Measurements from ENCODE around the gene POU6F2. TPM values are rescaled to one million over a fixed set of nuclear protein-coding genes. Genes with fewer than 3 reads are reported as not detected.

Gene POU6F2
- total RNA-seq, 1 experiment from 2014 or later, result 0.27 TPM

DNA sequence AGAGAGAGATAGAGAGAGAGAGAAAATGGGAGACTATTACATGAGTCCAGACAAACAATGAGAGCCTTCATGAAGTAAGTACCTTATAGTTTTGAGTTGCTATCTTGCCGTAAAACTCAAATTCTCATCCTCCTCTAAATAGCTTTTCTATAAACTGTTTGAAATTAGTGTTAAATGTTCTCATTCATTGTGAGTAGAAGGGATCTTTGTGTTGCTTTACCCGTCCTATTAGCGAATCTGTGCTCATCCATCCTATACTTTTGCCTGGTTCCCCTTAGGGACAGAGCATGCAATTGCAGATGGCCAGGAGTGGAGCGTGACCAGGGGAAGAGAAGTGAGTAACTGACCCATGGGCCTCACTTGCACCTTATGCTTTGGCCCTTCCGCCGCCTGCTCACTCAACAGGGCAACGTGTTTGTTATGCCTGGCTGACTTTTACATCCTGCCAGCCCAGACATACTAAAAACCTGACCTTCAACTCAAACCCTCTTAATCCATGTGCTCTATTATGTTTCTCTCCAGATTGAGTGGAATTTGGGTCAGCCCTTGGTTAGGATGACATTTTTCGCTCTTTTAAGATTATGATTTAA is 344.3 kb downstream of the POU6F2 start:
- no peaks in the 10 kb centered on the region for H3K9me2 ChIP-seq (ENCODE audit: insufficient read depth)
- ATAC-seq, result no peak
- H3K79me2 ChIP-seq (ENCODE audit: insufficient read depth, low read length), result no peaks in the 10 kb centered on the region
- DNase-seq (ENCODE audit: low read depth, low spot score), result no peak
- H3K9me3 ChIP-seq (ENCODE audit: control insufficient read depth in 1 of 2, insufficient read depth in 1 of 2, low read depth in 1 of 2, low read length in 2 of 2), result no peaks in the 10 kb centered on the region
- H3K4me3 ChIP-seq (replicated peaks in 1 of 2; ENCODE audit: low read depth in 1 of 2, low read length in 2 of 2), result no peak overlapping the region
- CTCF ChIA-PET, result no interaction called here
- intact Hi-C loops (cut with micrococcal nuclease), result no loop called here
- H3K4me2 ChIP-seq (ENCODE audit: low read length), result no peak overlapping the region
- H3K36me3 ChIP-seq (ENCODE audit: control insufficient read depth in 1 of 2, insufficient read depth in 2 of 2, low read length in 2 of 2), result no peaks in the 10 kb centered on the region
- H3K9ac ChIP-seq (ENCODE audit: low read length), result no peak overlapping the region
- H4K20me1 ChIP-seq (ENCODE audit: insufficient read depth), result no peaks in the 10 kb centered on the region
- H3K27me3 ChIP-seq (ENCODE audit: insufficient read depth, low read length), result peaks cover 38% of the 10 kb centered on the region
- no peak overlapping the region for H2AFZ ChIP-seq (ENCODE audit: low read depth, low read length, poor library complexity, severe bottlenecking)
- POLR2A ChIA-PET, result no interaction called here
- H3K4me1 ChIP-seq (ENCODE audit: control insufficient read depth in 1 of 2, insufficient read depth in 2 of 2, low read length in 2 of 2), result no peaks in the 10 kb centered on the region
- TF ChIP-seq REST (IDR thresholded peaks at IDR 0.05; ENCODE audit: low read depth) (no peak), RAD21 (IDR thresholded peaks at IDR 0.05; ENCODE audit: low read depth) (no peak), MAX (IDR thresholded peaks at IDR 0.05) (no peak), ELF1 (IDR thresholded peaks at IDR 0.05; ENCODE audit: borderline replicate concordance, low read depth) (no peak), CEBPB (IDR thresholded peaks at IDR 0.05; ENCODE audit: low read depth) (no peak), CBX3 (IDR thresholded peaks at IDR 0.05; ENCODE audit: low read depth) (no peak), JUND (IDR thresholded peaks at IDR 0.05) (no peak), EGR1 (IDR thresholded peaks at IDR 0.05; ENCODE audit: low read depth) (no peak), TCF7L2 (IDR thresholded peaks at IDR 0.05; ENCODE audit: borderline replicate concordance, extremely low read depth, insufficient read depth, insufficient read length) (no peak), SRF (IDR thresholded peaks at IDR 0.05; ENCODE audit: low read depth) (no peak), YY1 (IDR thresholded peaks at IDR 0.05; ENCODE audit: extremely low read depth, insufficient replicate concordance, low read depth, low read length) (no peak), EZH2phosphoT487 (IDR thresholded peaks at IDR 0.05; ENCODE audit: borderline replicate concordance) (no peak)
- no TSS peak for BruUV-seq (replicated peaks)
- RAD21 ChIA-PET (ENCODE audit: low non-redundant PET in 1 of 2, low total read pairs in 2 of 2, uncharacterized antibody in 2 of 2, unreplicated experiment in 2 of 2), result no interaction called here
- no peak overlapping the region for H3K27ac ChIP-seq (ENCODE audit: low read depth, low read length)
